CD4-positive, alpha-beta T cell treated with Interferon alpha-2 for 1 hour (primary cell): Measurements from ENCODE around the gene NACAD.
A peak's percentile ranks its signal among the peaks of the same experiment; 100 is the strongest.
"Not testable (repeated sequence)": the region's sequence is repeated elsewhere in the genome, so short reads cannot be mapped to it uniquely, and the experiment has no call there.

ENCODE experiments used
- DNase-seq, 2 donors: peaks; one replicate each; pipeline ENCODE4 v3.0.0-alpha.2; 2020 to 2022

Gene NACAD

GRCh38 chr7:45116048-45116447, 27.3 kb upstream of the NACAD start:
- DNase-seq: no peak

- no peak for DNase-seq
Measured at GRCh38 chr7:45114926-45115325, 26.2 kb upstream of the NACAD start.

GRCh38 chr7:45114257-45114656, 25.5 kb upstream of the NACAD start:
- DNase-seq: not testable (repeated sequence)

DNA sequence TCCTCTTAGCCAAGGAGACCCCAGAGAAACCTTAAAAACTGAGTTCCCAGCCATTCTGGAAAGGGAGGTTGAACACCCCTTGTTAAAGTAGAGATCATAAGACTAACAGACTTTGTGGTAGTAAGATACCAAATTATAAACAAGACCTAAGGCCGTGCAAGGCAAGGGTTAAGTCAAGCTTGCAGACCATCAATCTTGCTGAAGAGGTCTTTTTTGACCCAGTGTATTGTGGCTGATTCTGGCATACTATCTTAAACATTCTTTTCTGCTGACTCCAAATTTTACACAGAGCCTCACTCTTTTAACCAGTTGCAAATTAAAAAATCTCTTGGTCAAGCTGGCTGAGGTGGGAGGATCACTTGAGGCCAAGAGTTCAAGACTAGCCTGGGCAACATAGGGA, 23.9 kb upstream of the NACAD start:
- no peak for DNase-seq

GRCh38 chr7:45111298-45112223, 22.8 kb upstream of the NACAD start, which contains the start of gene TBRG4:
Gene TBRG4 (minus strand): TSS chr7:45111697. CDS start chr7:45109237, 2,460 bp downstream.
- peak; percentile 92 to 94 for DNase-seq

GRCh38 chr7:45108863-45109262, 20.1 kb upstream of the NACAD start:
- no peak for DNase-seq

DNA sequence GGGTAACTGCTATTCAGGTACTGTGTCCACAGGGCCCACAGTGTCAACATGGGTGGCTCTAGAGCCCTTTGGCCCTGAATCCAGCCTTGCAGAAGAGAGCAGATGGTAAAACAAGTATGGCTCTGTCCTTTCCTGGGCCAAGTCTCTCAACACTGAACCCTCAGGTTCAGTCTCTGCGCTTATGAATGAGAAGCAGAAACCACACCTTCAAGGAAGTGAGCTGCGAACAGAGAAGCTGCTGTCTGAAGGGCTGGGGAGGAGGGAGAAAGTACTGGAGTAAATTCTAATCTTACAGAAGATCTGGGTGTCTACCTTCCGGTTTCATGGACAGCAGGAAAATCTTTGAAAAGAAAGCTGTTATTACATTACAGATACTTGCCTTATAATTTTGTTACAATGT, 18.6 kb upstream of the NACAD start:
- no peak for DNase-seq

DNA sequence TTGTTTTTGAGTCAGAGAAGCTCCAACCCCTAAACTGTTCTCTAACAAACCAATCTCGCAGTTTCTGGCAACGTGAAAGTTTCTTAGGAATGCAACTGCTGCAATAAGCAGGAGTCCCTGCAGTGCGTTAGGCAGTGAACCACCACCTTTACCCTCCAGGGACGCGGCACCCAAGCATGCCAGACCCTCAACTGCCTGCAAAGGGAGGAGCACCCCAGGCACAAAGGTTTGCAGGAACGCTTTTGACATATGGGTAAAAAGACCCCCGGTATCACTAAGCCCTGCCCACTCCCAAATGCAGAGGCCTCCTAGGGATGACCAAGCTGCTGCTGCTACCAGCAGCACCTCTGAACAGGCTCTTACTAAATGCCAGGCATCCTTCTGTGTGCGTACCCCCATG, 18.1 kb upstream of the NACAD start:
- no peak for DNase-seq

DNA sequence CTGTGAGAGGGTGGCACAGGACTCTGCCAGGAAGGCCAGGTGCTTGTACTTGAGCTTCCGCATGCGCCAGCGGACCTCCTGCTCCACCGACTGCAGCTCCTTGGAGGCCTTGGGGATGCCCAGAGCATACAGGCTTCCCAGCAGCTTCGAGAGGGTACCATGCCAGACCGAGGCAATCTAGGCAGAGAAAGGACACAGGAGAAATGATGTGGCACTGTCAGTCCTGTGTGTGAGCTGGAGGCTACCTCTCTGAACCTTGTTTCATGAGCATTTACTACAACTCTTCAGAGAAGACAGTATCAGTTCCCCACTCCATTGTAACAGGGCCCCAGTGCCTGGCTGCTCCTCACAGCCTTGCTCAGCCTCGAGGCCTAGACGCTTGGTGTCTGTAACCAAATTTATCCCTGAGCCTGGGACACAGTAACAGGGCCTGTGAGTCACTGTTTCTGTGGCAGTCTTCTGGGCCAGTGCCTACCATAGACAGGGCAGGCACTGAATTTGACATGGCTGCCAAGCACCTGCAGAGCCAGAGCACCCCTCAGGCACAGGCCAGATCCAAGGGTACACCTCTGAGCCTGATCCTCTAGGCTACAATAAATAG, 16.9 kb upstream of the NACAD start:
- no peak for DNase-seq

GRCh38 chr7:45104844-45105587, 16.2 kb upstream of the NACAD start:
- no peak for DNase-seq

DNA sequence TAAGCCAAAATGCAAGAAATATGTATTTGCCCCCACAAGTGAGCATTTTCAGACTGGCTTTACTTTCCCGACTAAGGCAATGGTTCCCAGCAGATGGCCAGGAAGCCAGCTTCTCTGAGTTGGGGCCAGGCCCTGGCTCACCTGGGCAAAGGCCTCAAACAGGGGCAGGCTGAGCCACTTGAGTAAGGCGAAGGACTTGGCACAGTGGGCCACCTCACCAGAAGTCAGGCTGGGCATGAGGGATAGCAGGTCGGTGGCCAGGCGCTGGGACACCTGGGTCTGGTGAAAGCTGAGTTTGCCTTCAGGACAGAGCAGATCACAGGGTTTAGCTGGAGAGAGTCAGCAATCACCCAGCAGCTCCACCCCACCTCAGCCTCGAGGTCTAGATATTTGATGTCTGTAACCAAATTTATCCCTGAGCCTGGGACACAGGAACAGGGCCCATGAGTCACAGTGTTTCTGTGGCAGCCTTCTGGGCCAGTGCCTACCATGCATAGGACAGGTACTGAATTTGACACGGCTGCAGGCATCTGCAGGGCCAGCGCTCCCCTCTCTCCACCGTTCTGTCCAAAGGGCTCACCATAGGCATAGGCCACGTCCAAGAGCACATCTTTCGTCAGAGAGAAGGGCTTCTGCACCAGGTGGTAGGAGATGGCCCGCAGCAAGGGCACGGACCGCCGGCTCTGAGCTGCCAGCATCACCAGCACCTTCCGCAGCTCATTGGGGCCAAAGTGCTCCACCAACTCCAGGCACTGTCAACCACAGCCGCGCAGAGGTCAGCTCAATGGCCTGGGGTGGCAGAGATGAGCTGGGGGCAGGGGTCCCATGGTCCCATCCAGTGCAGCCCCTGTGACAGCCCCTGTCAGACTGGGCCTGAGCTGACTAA, 15.4 kb upstream of the NACAD start:
- no peak for DNase-seq

DNA sequence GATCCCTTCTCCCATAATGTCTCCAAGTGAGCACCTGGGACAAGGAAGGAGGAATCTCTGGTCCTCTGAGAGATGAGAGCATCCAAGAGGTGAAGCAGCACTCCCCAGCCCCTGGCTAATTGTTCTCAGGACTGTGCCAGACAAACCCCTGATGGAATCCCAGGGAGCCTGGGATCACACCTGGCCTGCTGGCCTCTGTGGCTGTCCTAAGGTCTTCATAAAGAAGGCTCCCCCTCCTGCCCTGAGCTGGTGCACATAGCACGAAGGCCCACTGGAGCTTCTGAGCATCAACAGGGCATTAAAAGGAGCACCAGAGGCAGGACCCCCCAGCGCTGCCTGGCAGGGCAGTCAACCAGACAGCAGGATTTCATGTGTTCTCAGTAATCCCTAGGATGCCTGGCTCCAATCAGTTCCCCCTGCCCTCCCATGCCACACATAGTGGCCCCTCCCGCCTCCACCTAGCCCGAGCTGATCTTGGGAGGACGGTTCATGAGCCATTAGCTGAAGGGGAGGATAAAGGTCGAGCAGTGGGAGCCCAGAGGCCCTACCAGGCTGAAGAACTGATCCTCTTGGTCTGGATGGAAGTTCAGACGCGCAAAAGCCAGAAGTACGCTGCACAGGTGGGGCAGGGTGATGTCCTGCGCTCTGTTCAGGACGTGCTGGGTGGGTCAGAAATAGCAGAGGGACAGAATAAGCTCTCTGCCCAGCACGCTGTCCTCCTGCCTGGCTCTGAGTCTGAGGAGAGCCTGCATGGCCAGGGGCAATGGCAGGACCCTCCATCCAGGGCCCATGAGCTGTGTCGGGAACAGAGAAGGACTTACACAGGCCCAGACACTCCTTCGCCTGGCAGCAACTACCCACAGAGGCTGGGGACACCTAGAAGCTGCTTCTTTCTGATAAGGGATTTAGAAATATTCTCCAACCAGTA, 14.3 kb upstream of the NACAD start:
- no peak for DNase-seq

GRCh38 chr7:45101748-45102147, 13.0 kb upstream of the NACAD start:
- no peak for DNase-seq

DNA sequence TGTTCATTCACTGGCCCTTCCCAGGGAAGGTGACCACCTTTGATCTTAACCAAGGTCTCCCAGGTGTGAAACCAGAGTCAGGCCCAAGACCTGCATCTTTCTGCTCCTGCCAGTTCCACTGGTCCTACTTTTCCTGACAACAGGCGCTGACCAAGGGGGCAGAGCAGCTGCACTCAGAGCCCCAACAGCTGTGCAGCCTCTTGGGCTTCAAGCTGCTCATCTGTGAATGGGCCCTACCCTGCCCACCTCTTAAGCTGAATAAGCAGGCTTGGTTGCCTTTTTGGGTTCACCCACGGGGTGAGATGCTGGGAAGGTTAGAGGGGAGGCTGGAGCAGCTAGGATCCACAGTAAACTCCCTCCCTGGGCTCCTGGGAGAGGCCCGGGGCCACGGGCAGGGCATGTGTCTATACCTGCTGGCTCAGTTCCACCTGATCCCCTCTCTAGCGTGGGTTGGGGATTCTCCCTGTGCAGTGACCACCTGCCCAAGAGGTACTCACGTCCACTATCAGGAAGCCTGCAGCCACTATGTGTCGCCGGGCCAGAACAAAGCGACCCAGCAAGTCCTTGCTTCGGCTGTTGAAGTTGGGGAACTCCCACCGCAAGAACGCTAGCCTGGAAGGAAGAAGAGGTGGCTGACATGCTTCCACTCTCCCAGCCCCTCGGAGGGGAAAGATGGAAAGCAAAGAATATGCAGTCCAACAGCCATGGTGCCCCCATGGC, 12.2 kb upstream of the NACAD start:
- DNase-seq: no peak

- no peak for DNase-seq
Measured at GRCh38 chr7:45099891-45100760, 11.4 kb upstream of the NACAD start.

GRCh38 chr7:45098983-45099839, 10.4 kb upstream of the NACAD start:
- DNase-seq: no peak

DNA sequence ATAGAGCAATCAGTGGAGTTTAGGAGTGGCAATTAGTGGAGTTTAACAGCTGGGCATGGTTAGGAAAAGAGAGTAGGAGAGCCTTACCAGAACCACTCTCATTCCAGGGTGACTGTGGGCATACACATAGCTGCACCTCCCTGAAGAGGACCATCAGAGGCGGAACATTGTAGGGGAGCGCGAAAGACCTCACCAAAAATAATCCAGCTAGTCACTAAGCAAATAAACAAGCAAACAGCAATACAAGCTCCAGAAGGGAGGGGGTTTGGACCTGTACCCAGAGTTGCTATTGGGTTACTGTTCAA, 4.1 kb upstream of the NACAD start:
- DNase-seq: no peak

GRCh38 chr7:45092100-45092930, 3.5 kb upstream of the NACAD start:
- DNase-seq: no peak
